GM19035 (cell line): ENCODE results near the gene ST7L.
A peak's percentile ranks its signal among the peaks of the same experiment; 100 is the strongest.

Experiments used
- ATAC-seq: cut with Tn5 transposase; IDR thresholded peaks from one replicate; pipeline ENCODE4 v1.9.1; 2021; ENCODE audit not compliant: unreplicated experiment

ST7L gene

DNA sequence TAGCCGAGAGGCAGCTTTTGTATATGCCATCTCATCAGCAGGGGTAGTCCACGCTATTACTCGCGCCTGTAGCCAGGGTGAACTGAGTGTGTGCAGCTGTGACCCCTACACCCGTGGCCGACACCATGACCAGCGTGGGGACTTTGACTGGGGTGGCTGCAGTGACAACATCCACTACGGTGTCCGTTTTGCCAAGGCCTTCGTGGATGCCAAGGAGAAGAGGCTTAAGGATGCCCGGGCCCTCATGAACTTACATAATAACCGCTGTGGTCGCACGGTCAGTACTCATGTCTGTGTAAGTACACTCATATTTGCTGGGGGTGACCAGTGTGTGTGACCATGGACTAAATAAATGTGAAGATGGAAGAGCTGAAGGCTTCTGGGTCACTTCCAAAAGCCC lies 102.8 kb downstream of the ST7L start:
- ATAC-seq: no peak

DNA sequence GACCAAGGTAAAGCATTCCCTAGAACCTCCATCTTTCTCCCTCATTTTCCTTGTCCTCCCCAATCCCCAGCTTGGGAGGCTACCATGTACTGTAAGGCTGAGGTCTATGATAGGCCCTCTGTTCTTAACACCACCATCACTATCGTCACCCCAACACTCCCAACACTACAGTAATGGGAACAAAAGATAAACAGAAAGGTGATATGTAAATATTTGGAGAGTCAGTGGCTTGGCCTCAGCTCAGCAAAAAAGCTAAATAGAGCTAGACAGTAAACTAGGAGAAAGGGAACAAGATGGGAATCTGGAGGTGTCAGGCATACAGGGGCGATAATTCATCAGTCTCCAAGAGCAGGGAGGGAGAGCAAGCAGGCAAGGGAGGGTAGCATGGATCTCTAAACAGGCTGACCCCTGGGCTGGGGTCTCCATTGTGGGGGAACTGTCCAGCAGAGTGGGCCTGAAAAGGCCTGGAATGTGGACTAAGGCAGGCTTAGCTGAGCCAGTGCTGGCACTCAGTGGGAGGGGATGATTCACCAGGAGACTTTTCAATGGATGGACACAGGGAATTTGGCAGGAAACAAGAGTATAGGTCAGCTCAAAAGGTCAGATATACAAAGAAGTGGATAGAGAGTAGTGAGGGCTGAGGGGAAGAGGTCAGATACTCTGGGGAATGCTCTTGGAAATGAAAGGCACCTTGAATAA lies 103.5 kb downstream of the ST7L start:
- ATAC-seq: no peak

DNA sequence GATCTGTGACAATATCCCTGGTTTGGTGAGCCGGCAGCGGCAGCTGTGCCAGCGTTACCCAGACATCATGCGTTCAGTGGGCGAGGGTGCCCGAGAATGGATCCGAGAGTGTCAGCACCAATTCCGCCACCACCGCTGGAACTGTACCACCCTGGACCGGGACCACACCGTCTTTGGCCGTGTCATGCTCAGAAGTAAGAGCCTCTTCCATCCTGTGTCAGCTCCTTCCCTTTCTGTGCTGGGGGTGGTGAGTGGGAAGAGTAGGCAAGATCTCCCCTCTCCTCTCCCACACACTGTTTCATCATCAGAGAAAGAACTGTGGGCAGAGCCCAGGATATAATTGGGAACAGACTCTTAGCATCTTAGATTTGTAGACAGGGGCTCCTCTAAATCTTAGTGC lies 104.0 kb downstream of the ST7L start:
- ATAC-seq: no peak

DNA sequence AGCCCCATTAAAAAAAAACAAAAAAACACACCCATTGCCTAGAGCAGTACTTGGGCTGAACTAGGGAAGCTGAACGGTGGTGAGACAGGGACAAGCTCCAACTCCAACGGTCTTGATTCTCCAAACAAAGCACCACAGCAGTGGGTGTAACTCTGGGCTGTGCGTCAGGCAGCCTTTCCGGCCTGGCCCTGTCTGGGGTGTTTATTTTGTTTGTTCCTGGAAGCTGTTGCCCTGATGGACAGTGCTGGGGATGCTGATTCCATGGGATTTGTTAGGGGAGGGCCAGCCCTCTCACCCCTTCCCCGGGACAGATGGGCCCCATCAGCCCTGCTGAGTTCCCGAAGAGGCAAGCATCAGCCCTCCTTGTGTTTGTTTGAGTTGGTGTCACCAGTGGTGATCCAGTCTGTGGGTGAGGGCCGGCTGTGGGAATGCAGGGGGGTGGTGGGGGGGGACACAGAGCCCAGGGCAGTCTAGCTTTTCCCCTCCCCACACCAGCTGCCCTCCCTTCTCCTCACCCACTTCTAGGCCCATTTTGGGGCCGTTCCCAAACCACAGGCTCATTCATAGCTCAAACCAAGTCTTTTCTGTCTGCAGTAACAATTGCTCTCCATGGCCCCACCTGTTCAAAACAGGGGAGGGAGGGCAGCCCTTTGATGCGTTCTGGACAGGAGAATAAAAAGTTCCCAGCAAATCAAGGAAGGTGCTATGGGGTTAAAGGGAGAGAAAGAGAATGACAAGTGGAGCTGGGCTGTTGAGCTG lies 105.7 kb downstream of the ST7L start:
- no peak for ATAC-seq

DNA sequence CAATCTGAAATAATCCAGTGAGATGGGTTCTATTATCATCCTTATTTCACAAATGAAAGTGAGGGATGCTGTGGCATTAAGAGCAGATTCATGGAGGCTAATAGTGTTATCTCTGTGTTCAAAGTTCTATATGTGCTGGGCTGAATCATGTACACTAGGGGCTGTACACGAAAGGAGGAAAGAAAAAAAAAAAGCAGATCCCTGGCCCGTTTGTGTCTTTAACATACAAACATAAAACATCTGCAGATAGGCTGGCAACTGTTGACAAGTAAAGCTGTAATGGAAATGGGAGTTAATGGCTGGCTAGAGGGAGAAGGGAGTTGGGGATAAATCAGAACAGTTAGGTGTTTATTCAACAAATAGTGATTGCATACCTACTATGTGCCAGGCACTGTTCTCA lies 107.0 kb downstream of the ST7L start:
- ATAC-seq: no peak

DNA sequence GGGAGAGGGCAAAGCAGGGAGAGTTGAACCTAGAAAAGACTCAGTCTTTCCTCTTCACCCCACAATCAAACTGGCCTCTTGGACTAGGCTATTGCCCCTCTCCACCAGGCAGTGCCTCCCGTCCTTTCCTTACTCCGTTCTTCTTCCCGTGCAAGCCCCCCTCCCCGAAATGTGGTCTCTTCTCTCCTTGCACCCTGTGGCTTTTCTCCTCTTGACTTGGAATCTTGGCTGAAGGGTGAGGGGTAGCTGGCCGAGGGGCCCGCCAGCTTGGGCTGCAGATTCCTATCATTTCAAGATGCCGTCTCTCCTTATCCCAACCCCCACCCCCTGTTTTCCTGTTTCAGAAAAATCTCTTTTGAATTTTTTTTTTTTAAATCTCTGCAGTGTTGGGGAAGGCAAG lies 108.6 kb downstream of the ST7L start:
- no peak for ATAC-seq

DNA sequence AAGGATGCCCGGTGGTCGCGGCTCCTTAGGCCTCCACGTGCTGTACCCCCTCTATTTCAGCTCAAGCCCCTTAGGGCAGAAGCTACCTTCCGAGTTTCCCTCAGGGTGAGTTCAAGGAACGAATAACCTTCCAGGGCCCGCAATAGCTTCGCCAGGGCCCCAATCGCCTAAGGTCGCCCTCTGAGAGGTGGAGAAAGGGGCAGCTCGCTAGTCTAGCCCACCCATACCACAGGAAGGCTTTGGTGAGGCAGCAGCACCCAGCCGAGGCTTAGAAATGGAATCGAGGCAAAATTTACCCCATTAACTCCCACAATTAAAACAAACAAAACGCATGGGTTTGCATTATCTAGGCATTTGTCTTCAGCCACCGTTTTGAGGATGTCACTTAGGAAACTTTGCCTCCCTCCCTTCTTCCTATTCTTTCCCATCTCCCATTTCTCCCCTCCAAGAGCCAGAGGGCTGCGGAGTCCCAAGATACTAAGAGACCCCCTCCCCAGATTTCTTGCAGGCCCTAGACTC lies 109.2 kb downstream of the ST7L start:
- ATAC-seq: no peak

DNA sequence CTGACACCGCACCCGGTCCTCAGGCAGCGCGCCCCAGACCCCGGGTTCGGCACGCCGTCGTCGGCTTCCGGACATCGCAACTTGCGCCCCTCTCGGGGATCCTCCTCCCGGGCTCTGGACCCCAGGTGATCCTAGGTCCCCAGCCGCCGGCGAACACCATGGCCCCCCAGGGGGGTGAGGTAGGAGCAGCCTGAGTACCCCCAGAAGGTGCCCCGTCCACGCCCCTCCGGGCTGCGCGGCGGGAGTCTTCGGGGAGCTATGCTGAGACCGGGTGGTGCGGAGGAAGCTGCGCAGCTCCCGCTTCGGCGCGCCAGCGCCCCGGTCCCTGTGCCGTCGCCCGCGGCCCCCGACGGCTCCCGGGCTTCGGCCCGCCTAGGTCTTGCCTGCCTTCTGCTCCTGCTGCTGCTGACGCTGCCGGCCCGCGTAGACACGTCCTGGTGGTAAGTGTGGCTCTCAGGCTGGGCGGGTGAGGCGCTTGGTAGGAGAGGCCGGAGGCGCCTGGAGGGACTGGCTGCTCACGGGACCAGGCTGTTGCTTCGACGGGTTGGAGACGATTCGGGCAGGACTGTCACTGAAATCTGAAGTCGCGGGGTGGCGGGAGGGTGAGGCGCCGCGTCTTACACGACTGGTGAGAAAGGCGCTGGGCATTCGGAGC lies 109.8 kb downstream of the ST7L start:
- no peak for ATAC-seq

DNA sequence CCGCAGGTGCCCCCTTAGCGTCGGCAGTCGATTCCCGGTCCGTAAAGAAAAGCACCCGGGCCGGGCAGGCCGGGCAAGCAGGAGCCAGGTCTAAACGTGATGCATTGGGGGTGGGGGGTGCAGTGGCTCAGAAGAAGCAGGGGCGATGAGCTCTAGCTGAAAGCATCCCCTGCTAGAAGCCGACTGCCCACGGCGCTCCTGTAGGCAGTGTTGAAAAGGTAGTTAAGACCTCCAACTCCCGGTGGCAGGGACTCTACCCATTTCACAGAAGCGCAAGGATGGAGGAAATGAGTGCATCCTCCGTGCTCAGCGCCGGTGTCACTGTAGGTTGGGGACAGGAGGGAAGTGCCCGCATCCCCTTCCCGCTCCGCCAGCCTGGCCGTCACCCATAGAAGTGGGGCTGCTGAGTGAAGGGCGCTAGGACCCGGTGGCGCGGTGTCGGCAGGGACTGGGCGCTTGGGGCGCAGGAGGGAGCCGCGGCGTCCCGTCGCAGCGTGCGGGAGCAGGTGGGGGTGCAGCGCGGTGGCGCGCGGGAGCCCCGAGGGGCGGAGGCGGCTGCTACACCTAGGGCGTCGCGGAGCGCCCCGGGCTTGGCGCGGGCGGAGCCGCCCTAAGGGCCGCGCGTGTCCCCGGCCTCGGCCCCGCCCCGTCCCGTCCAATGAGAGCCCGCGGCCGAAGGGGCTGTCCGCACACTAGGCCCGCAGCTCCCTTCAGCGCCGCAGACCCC lies 110.5 kb downstream of the ST7L start, which contains the start of gene WNT2B:
WNT2B (plus strand) TSS at position 688 of the 727 bp plus-strand sequence. CDS start 298 bp downstream, outside the sequence.
- ATAC-seq: no peak

DNA sequence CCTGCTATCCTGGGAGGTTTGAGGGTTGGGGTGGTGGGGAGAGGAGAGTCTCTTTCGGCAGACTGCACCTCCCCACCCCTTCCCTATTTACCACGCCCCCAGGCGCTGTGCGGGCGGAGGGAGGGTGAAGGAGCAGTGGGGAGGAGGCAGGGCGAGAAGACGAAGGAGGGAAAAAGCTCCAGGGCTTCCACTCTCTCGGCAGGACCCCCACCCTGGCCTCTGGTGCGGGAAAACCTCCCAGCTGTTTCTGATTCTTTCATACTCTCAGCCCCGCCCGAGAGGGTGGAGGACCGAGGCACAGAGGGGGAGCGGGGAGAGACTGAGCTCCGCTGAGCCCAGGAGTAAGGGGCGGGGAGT lies 111.0 kb downstream of the ST7L start:
- no peak for ATAC-seq

DNA sequence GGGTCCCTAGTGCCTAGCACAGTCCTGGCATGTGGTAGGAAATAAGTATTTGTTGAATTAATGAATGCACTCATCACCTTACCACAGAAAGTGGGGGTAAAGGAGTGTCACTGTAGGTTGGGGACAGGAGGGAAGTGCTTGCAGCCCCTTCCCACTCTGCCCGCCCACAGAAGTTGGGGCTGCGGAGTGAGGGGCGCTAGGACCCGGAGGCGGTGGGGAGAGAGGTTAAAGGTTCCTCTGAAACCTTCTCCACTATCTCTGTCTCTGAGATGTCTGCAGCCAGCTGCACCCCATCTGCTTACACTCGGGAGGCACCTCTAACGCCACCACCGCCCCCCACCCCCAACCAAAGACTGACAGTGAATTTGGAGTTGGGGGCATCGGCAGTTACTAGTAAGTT lies 111.6 kb downstream of the ST7L start:
- no peak for ATAC-seq

DNA sequence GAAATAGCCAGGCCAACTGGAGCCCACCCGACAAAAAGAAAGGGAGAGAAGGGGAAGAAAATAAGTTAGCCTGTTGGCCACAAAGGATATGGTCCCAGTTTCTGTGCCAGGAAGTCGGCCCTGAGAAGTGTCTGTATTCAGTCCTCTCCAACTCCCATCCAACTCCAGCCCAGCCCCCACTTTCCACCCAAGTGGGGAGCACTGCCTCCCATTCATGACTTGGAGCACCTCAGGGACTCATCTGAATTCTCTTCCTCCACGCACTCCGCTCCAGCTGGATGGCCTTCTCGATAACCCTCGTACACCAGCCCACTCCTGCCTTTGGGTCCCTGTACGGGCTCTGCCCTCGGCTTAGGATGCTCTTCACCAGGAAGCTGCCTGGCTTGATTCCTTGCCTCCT lies 112.2 kb downstream of the ST7L start:
- ATAC-seq: no peak

DNA sequence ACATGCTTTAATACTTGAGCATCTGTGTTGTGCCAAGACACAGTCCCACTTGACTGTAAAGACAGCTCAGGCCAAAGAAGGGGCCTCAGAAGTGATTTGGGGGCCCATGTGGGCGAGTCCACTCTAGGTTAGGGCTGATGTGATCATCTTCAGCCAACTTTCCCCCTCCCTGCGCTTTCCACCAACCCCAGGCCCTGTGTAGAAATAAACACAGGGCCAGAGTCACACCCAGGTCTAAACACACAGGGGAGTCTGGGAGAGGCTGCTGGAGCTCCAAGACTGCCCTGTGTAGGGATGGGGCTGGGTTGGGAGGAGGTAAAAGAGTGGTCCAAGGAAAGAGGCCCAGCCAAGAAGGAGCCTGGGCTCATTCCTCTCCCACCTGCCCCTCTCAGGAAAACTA lies 112.6 kb downstream of the ST7L start:
- no peak for ATAC-seq

DNA sequence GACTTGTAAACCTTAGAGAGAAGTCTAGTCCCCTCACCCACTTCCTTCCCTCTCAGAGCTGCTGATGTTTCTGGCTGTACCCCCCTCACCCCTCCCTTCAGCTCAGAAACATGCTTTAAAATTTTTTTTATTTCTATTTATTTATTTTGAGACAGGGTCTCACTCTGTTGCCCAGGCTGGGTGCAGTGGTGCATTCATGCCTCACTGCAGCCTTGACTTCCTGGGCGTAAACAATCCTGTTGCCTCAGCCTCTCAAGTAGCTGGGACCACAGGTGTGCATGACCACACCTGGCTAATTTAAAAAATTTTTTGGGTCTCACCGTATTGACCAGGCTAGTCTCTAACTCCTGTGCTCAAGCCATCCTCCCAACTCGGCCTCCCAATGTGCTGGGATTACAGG lies 113.1 kb downstream of the ST7L start:
- ATAC-seq: no peak

DNA sequence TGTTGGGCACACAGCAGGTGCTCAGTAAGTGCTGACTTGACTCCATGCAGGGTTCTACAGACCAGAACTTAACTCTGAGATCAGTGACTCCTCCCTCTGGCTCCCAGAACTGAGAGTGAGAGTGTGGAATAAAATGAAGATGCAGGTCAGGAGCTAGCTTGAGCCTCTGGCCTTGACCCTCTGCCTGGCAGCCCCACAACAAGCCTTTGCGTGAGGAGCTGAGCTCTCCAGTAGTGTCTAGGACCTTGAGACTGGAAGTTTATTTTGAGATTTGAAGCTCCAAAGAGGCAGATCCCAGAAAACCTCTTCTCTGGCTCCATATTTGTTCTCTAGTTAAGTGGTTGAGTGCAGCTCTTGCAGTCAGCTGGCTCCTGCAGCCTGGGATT lies 113.5 kb downstream of the ST7L start:
- no peak for ATAC-seq

DNA sequence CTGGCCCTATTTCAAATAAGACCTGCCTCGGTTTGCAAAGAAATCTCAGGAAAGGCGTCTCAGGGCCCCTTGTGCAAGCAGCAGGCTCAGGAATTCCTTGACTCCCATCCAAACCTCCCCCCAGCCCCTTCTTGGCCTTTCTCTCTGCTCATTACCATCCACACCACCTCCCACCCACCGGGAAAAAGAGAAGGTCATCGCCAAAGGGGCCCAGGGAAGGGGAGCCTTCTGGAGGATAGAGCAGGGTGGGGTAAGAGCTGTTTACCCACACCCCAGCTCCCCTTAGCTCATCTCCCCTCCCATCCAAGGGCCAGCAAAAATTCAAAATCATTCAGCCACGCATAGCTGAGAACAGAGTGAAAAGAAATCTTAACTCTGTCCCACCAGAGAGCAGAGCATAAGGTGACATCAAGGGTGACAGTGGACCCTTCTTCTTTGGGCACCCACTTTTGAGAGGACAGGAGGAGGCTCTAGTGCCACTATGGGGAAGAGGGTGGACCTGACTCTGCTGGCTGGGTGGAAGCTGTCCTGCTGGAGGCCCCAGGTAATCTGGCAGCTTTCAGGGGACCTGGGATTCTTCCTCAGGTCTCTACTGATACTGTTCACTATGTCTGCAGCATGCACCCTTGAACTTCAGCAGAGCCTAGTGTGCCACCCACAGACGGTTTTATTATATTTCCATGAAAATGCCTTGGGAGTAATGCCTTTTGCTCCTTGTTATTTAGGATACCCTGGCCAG lies 114.1 kb downstream of the ST7L start:
- ATAC-seq: no peak

DNA sequence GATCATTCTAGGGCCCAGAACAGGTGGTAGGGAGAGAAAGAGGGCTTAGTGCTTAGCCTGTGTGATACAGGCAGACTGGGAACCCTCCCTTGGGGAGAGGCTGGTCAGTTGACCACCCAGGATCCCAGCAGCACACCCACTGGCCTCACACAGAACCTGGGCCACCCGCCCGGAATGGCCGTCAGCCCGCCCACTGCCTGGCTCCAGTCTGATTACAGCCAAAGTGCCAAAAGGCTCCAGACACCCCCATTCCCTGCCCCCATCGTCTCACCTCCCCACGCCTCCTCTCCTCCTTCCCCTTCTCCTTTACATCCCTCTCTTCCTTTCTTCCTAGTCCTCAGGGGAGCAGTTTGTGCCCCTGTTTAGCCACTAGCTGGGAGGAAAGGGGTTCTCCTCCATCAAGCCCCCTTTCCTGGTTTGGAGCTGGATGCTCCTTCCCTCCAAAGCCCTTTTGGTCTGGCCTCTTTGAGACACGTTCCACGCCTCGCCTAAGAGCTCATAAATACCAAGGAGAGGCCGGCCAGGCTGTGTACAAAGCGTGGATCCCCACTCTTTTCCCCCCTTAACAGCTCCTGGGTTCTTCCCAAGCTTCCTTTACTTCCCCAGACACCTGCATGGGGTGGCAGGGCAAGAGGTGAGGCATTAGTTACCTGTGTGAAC lies 114.8 kb downstream of the ST7L start:
- ATAC-seq: no peak

DNA sequence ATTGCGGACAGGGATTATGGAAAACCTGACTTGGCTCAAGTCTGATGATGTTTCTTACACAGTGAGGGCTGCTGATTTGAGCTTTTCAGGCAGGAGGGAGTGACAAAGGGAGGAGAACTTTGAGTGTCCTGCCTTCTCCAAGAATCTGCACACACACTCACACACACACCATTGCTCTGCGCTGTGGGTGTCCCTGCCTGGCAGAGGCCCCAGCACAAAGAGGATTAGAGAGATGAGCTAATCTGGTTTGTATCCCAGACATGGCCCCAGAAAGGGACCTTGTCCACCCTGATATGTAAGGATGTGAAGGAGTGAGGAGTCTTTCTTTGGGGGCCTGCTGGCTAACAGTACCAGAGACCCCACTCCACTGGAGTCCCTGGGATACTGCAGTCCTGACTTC lies 116.1 kb downstream of the ST7L start:
- no peak for ATAC-seq

DNA sequence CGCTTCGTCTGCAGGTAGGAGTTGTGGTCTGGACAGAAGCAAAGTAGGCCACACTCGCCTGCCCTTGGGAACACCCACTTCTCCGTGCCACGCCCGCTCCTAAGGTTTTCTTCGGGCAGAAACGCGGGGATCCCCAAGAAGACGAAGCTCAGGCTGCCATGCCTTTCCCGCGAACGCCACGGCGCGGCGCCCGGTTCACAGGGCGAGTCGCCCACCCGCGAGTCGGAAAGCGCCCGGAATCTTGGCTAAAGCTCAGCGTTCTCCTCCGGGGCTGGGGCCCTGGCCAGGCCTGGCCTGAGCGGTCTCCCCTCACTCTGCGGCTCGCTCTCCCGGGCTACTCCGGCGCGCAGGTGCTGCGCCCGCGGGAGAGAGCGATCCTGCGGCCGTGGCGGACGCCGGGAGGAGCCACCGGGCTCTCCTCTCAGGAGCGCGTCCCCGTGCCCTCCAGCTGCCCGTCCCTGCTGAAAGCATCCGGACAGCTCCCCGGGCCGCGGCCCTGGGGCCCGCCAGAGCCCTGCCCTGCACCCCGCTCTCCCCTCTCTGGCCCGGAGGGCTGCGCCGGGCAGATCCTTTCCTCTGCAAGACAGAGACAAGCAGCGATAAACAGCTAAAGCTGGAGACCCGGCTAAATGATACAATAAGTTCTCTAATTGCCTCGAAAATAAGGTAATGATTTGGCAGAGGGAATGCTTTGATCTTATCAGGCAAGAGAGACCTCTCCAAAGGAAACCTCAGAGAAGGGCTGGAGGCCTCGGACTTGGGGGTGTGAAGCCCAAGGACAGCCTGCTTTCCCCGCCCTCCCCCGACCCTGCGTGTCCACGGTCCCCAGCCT lies 116.9 kb downstream of the ST7L start:
- ATAC-seq: peak; percentile 58
